NT2/D1 (cell line): ENCODE measurements around the gene LRBA.

Source experiments
- SUZ12 ChIP-seq: IDR thresholded peaks from 2 replicates; pipeline ENCODE4 v1.6.1; 2011; ENCODE audit not compliant: insufficient read length, insufficient read depth; ENCODE audit errors: extremely low read depth
- YY1 ChIP-seq: IDR thresholded peaks from 2 replicates; pipeline ENCODE4 v1.6.1; 2011; ENCODE audit not compliant: insufficient read length, insufficient read depth
- ZNF274 ChIP-seq: IDR thresholded peaks from 2 replicates; pipeline ENCODE4 v1.6.1; 2011; ENCODE audit warnings: mild to moderate bottlenecking, low read depth, low read length

GRCh38 chr4:150423074-150423473 is 592.0 kb downstream of the LRBA start:
- TF ChIP-seq YY1 (no peak), ZNF274 (no peak), SUZ12 (no peak)
